Measurements from ENCODE around the gene ITGB3.

The ITGB3 gene

DNA sequence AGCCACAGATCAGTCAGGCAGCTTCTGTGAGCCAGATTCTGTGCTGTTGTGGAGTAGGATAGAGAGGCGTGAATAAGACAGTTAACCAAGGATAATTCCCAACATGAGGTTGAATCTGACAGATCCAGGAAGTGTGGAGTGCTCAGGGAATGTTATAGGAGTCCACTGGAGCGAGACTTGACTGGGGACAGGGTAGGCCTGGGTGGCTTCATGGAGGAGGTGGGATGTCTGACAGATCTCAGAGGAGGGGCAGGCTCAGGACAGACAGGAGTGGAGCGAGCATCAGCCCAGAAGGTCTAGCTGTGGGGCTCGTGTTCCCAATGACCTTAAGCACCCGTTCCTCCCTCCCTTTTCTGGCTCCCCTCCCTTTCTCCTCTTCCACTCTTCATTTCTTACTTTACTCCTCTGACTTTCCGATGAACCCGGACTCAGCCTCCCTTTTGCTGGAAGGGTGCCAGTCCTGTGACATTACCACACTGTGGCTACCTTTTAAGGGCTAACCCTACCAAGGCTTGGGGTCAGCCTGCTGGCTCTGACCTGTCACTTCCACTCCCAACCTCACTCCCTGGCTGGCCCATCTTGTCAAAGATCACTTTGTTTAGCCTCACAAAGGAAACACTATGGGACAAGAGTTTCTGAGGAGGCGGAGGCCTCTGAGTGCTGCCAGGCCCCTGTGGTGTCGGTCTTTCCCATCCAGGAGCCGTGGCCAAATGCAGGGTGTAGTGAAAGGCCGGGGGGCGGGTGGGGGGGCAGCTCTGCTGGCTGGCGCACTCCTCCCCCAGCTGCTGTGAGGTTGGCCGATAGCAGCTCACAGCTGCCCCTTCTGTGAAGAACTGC lies 41.6 kb downstream of the ITGB3 start:
- no peak for DNase-seq (ENCODE audit: low read depth)
- no peak overlapping the region for H3K4me3 ChIP-seq (ENCODE audit: low read length)
- TF ChIP-seq, protein P1, sequence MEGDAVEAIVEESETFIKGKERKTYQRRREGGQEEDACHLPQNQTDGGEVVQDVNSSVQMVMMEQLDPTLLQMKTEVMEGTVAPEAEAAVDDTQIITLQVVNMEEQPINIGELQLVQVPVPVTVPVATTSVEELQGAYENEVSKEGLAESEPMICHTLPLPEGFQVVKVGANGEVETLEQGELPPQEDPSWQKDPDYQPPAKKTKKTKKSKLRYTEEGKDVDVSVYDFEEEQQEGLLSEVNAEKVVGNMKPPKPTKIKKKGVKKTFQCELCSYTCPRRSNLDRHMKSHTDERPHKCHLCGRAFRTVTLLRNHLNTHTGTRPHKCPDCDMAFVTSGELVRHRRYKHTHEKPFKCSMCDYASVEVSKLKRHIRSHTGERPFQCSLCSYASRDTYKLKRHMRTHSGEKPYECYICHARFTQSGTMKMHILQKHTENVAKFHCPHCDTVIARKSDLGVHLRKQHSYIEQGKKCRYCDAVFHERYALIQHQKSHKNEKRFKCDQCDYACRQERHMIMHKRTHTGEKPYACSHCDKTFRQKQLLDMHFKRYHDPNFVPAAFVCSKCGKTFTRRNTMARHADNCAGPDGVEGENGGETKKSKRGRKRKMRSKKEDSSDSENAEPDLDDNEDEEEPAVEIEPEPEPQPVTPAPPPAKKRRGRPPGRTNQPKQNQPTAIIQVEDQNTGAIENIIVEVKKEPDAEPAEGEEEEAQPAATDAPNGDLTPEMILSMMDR (conservative IDR thresholded peaks at IDR 0.05; ENCODE audit: low read depth, low read length), result no peak

DNA sequence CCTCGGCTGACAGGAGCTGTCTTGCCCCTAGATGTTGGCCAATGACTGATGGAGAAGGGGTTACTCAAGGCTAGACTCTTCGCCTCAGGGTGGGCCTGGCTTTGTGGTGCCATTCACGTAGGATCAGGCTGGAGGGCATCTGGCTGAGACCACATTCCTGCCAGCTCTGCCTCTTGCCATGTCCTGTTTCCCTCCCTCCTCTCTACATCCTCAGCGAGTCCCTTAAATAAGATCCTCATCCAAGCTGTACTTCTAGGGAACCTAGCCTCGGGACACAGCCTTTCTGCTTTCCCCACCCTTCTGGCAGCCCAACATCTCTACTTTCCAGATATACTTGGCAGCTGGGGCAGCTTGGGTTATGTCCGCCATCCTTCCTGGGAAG lies 42.2 kb downstream of the ITGB3 start:
- H3K4me3 ChIP-seq (ENCODE audit: low read length), result no peak overlapping the region
- TF ChIP-seq, protein P1 (conservative IDR thresholded peaks at IDR 0.05; ENCODE audit: low read depth, low read length), result no peak
- no peak for DNase-seq (ENCODE audit: low read depth)

- no peak overlapping the region for H3K4me3 ChIP-seq (ENCODE audit: low read length)
- DNase-seq (ENCODE audit: low read depth), result no peak
- TF ChIP-seq, protein P1 (conservative IDR thresholded peaks at IDR 0.05; ENCODE audit: low read depth, low read length), result no peak
Measured at GRCh38 chr17:47297661-47298400, 44.2 kb downstream of the ITGB3 start.

DNA sequence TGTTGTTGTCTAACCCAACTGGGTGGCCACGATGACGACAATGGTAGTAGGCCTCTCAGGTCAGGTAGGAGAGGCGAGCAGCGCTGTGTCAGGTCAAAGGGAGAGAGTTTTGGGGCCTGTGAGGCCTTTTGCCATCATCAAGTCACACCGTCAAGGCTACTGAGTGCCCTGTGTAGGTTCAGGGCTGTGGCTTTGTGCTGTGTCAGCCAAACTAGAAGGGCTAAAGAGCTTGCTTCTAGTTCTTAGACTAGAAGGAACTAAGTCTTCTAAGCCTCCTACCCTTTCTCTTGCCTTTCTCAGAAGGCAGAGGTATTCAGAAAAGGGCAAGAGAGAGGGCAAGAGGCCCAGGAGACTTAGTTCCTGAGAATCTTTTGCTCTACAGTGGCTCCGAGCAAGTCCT lies 45.1 kb downstream of the ITGB3 start:
- TF ChIP-seq, protein P1 (conservative IDR thresholded peaks at IDR 0.05; ENCODE audit: low read depth, low read length), result no peak
- DNase-seq (ENCODE audit: low read depth), result no peak
- H3K4me3 ChIP-seq (ENCODE audit: low read length), result no peak overlapping the region

DNA sequence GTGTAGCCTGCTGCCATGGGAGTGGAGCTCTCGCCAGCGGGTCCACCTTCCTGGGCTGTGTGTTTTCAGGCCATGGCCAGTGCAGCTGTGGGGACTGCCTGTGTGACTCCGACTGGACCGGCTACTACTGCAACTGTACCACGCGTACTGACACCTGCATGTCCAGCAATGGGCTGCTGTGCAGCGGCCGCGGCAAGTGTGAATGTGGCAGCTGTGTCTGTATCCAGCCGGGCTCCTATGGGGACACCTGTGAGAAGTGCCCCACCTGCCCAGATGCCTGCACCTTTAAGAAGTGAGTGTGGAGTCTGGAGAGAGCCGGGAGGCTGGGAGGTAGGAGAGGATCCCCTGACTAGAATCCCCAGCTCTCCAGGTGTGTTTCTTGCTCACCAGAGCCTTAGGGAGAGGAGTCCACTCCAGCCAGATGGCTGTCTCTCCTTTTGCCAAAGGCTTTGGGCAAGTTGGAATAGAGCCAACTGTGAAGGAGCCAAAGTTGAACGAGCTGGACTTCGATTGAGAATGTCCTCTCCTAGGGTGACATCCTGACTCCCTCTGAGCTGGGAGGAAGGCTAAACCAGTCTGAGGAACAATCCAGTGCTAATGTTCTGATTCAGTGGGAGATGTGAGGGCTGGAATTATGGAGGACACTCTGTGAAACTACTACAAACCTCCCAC lies 45.7 kb downstream of the ITGB3 start:
- TF ChIP-seq, protein P1 (conservative IDR thresholded peaks at IDR 0.05; ENCODE audit: low read depth, low read length), result no peak
- DNase-seq (ENCODE audit: low read depth), result no peak
- no peak overlapping the region for H3K4me3 ChIP-seq (ENCODE audit: low read length)

DNA sequence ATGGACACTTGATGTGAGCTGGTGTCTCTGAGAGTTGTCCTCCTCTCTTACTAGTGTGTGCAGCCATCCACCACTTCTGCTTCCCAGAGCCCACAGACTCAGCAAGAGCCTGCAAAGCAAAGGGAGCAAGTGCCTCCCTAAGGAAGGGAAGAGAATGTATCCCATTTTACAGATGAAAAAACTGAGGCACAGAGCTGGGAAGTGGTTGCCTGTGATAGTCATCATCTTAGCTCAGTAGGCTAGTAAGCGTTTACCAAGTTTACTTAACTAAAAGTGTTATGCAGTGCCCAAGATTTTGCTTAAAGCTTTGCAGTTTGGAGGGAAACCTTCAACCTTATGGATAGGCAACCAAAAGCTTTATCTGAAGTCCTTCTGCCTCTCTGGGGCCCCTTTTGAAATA lies 47.1 kb downstream of the ITGB3 start:
- DNase-seq (ENCODE audit: low read depth), result no peak
- TF ChIP-seq, protein P1 (conservative IDR thresholded peaks at IDR 0.05; ENCODE audit: low read depth, low read length), result no peak

More for the DNA sequence above, 47.1 kb downstream of the ITGB3 start:
- H3K4me3 ChIP-seq (ENCODE audit: low read length), result no peak overlapping the region
